Lung (tissue), 12 donors: Measurements from ENCODE around the gene SLC35F2. TPM values are rescaled to one million over a fixed set of nuclear protein-coding genes. Genes with fewer than 3 reads are reported as not detected.

ENCODE experiments used
- ATAC-seq: fragments of 200-7000 bp; cut with Tn5 transposase; one replicate; pipeline ENCODE4 v1.9.1; 2020; ENCODE audit warnings: moderate number of reproducible peaks; ENCODE audit not compliant: insufficient read depth, low FRiP score
- DNase-seq, 3 donors: peaks; one replicate each; pipeline ENCODE4 v3.0.0-alpha.2; 2013 to 2017
- H3K27ac ChIP-seq, 2 donors: one replicate each; pipeline ENCODE4 v1.5.1; 2013; ENCODE audit warnings: mild to moderate bottlenecking in 2 of 2, moderate library complexity in 2 of 2, control low read depth in 1 of 2, inconsistent platforms in 1 of 2, low read depth in 1 of 2, low read length in 1 of 2
- H3K27me3 ChIP-seq, 3 donors: one replicate each; pipeline ENCODE4 v1.5.1; 2013; ENCODE audit warnings: low read length in 2 of 3; ENCODE audit not compliant: control insufficient read depth in 3 of 3, insufficient read depth in 3 of 3
- H3K36me3 ChIP-seq, 4 donors: one replicate each; pipeline ENCODE4 v1.5.1; 2013; ENCODE audit warnings: low read length in 4 of 4, mild to moderate bottlenecking in 1 of 4, moderate library complexity in 1 of 4; ENCODE audit not compliant: control insufficient read depth in 4 of 4, insufficient read depth in 4 of 4
- H3K4me1 ChIP-seq, 5 donors: one replicate each; pipeline ENCODE4 v1.5.1; 2013; ENCODE audit warnings: low read length in 5 of 5, mild to moderate bottlenecking in 2 of 5, moderate library complexity in 1 of 5; ENCODE audit not compliant: control insufficient read depth in 5 of 5, insufficient read depth in 5 of 5
- H3K4me3 ChIP-seq: one replicate; pipeline ENCODE4 v1.5.1; 2013; ENCODE audit warnings: mild to moderate bottlenecking, control low read depth, moderate library complexity
- H3K9ac ChIP-seq, 2 donors: one replicate each; pipeline ENCODE4 v1.5.1; 2013; ENCODE audit warnings: low read length in 2 of 2, control low read depth in 1 of 2; ENCODE audit not compliant: insufficient read depth in 1 of 2
- H3K9me3 ChIP-seq, 4 donors: one replicate each; pipeline ENCODE4 v1.5.1; 2013; ENCODE audit warnings: low read length in 3 of 4, mild to moderate bottlenecking in 1 of 4, moderate library complexity in 1 of 4; ENCODE audit not compliant: control insufficient read depth in 4 of 4, insufficient read depth in 3 of 4
- CTCF ChIP-seq: IDR thresholded peaks from 2 replicates; pipeline ENCODE4 v1.5.1; 2012; ENCODE audit warnings: mild to moderate bottlenecking; ENCODE audit errors: control extremely low read depth, extremely low read depth
- WGBS, 2 donors: extraction: QIAGEN DNeasy Blood & Tissue Kit; methylation state at CpG; one replicate each; pipeline ENCODE4 v1.1.7; 2013; 5-methylcytosine and 5-hydroxymethylcytosine counted together
- polyA plus RNA-seq, 2 donors: library from polyadenylated mRNA; stranded (reverse); fragments of 200-250 nt; gene quantifications; one replicate each; pipeline ENCODE4 v1.2.1, GENCODE V29; 2013
- total RNA-seq, 2 donors: library from RNA; depleted of rRNA in 1 of 2; stranded (reverse); fragments of >200 nt in 1 of 2; gene quantifications; one replicate each; pipeline ENCODE4 v1.2.1, GENCODE V29; 2014 to 2021
- donor health status: control.
- donor health status: control.
- donor health status: Bipolar disorder and iron deficiency.
- donor health status: healthy.
- donor health status: DM: yes; HTN: yes; CAD: no.

SLC35F2 gene
- total and polyA plus RNA-seq, 4 donors, result 5.1 to 15.7 (median 5.8) TPM

GRCh38 chr11:107757661-107758060 lies 100.9 kb downstream of the SLC35F2 start:
- no peak overlapping the region for H3K27ac ChIP-seq
- H3K4me1 ChIP-seq, result no peaks in the 10 kb centered on the region
- no peak for DNase-seq
- no peak for TF ChIP-seq CTCF
- no peak for ATAC-seq
- H3K4me3 ChIP-seq, result no peak overlapping the region
- H3K36me3 ChIP-seq, result no peaks in the 10 kb centered on the region
- H3K9me3 ChIP-seq, result no peaks in the 10 kb centered on the region
- 92 to 93% methylated on average over 1 of the region's 1 CpG for WGBS, 2 donors
- no peak overlapping the region for H3K9ac ChIP-seq
- H3K27me3 ChIP-seq, result no peaks in the 10 kb centered on the region

DNA sequence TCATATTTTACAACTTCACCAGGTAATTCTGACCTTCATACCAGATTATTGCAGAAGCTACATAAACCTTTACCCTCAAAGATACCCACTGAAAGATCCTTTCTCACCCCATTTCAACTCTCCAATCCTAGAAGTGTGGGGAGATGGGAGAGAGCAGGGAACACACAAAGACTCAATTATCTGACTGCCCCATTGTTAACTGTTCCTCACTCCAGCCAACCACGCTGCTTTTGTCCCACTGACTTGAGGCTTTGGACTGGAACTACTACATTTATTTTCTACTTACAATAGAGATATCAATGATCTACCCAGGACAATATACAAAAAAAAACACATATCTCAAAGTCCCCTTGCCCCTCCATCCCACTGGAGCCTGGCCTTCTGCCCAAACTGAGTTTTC lies 102.0 kb downstream of the SLC35F2 start:
- no peak for TF ChIP-seq CTCF
- DNase-seq, result no peak
- WGBS, 2 donors, result 89 to 96% methylated on average over 1 of the region's 1 CpG

GRCh38 chr11:107752949-107753822 lies 105.4 kb downstream of the SLC35F2 start:
- H3K27me3 ChIP-seq, result no peaks in the 10 kb centered on the region
- H3K4me3 ChIP-seq, result no peak overlapping the region
- H3K27ac ChIP-seq, result no peak overlapping the region
- no peak overlapping the region for H3K9ac ChIP-seq
- no peak for DNase-seq
- WGBS, 2 donors, result 49 to 68% methylated on average over 2 of the region's 2 CpGs
- H3K4me1 ChIP-seq, result no peaks in the 10 kb centered on the region
- no peaks in the 10 kb centered on the region for H3K9me3 ChIP-seq
- no peak for ATAC-seq
- H3K36me3 ChIP-seq, result no peaks in the 10 kb centered on the region
- no peak for TF ChIP-seq CTCF

More for the DNA sequence above, 102.0 kb downstream of the SLC35F2 start:
- ATAC-seq, result no peak
- Histone ChIP-seq H3K9me3 (no peaks in the 10 kb centered on the region), H3K9ac (no peak overlapping the region), H3K36me3 (no peaks in the 10 kb centered on the region), H3K27ac (no peak overlapping the region), H3K27me3 (no peaks in the 10 kb centered on the region), H3K4me3 (no peak overlapping the region), H3K4me1 (no peaks in the 10 kb centered on the region)

DNA sequence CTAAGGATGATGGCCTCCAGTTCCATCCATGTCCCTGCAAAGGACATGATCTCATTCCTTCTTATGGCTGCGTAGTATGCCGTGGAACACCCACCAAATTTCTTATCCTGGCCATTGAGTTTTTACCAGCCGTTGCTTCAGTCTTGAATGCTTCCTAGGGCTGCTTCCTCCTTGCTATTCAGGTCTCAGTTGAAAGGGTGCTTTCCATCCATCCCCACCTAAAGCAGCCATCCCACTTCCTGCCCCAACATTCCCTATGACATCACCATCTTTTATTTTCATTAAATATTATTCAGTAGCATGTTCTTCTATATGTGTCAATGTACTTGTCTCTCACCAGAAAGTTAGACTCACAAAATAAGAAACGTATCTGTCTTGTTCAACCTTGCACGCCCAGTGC lies 106.1 kb downstream of the SLC35F2 start:
- H3K27ac ChIP-seq, result no peak overlapping the region
- H3K9me3 ChIP-seq, result no peaks in the 10 kb centered on the region
- no peaks in the 10 kb centered on the region for H3K27me3 ChIP-seq
- no peak overlapping the region for H3K9ac ChIP-seq
- no peak overlapping the region for H3K4me3 ChIP-seq
- TF ChIP-seq CTCF, result no peak
- ATAC-seq (no peak), DNase-seq (no peak)
- no peaks in the 10 kb centered on the region for H3K36me3 ChIP-seq
- WGBS, 2 donors, result 60 to 76% methylated on average over 5 of the region's 5 CpGs
- H3K4me1 ChIP-seq, result no peaks in the 10 kb centered on the region
